CD4-positive, alpha-beta T cell treated with Interferon alpha-2 for 1 hour (primary cell): ENCODE measurements around the gene RBL1.
"Not testable (repeated sequence)": the region's sequence is repeated elsewhere in the genome, so short reads cannot be mapped to it uniquely, and the experiment has no call there.

ENCODE experiments used
- DNase-seq, 2 donors: peaks; one replicate each; pipeline ENCODE4 v3.0.0-alpha.2; 2020 to 2022

RBL1 gene

DNA sequence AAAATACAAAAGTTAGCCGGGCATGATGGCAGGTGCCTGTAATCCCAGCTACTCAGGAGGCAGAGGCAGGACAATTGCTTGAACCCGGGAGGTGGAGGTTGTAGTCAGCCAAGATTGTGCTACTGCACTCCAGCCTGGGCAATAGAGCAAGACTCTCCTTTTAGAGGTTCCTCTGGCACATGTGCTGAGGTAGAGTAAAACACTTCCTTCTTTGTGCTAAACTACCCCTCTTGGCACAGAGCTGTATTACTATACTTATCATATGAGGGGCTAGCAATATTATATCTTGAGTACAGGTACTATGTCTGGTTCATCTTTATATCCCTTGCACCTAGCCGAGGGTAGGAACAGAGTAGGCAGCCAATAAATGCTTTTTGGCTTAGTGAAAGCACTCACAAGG lies 104.1 kb downstream of the RBL1 start:
- no peak for DNase-seq

DNA sequence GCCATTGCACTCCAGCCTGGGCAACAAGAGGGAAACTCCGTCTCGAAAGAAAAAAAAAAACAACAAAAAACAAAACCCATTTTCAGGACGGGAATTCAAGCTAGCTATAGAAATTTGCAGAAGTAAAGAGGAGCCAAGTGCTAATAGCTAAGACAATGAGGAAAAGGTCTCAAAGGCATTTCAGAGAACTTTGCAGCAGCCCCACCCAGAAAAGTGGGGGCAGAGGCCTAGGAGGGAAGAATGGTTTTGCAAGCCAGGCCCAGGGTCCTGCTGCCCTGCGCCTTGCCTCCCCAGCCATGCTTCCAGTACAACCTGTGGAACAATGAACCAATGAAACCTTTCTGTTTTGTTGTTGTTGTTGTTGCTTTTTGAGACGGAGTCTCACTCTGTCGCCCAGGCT lies 106.0 kb downstream of the RBL1 start:
- DNase-seq, result no peak

DNA sequence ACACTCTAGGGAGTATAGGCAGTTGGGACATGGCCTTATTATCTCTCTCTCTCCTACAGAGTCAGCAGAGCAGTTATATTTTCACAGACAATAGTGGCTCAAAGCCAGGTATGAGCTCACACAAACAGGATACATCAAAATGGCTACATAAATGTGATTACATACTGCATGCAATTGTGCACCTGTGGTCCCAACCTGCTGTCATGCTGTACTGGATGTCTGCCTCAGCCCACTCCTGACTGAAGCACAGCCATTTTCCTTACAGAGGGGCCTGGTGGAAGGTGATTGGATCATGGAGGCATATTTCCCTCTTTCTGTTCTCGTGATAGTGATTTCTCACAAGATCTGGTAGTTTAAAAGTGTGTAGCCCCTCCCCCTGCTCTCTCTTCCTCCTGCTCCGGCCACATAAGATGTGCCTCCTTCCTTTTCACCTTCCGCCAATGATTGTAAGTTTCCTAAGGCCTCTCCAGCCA lies 107.3 kb downstream of the RBL1 start:
- DNase-seq, result peak; percentile 10 to 41

DNA sequence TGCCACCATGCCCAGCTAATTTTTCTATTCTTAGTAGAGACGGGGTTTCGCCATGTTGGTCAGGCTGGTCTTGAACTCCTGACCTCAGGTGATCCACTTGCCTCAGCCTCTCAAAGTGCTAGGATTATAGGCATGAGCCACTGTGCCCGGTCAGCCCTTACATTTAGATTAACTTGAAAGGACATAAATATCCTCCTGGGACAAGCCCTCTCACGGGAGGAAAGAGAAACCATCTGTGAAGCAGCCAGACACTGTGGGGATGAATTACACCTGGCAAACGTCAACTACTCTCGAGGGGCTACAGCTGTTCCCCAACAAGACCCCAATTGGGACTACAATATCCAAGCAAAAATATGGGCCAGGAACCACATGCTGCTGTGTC lies 111.5 kb downstream of the RBL1 start:
- no peak for DNase-seq

DNA sequence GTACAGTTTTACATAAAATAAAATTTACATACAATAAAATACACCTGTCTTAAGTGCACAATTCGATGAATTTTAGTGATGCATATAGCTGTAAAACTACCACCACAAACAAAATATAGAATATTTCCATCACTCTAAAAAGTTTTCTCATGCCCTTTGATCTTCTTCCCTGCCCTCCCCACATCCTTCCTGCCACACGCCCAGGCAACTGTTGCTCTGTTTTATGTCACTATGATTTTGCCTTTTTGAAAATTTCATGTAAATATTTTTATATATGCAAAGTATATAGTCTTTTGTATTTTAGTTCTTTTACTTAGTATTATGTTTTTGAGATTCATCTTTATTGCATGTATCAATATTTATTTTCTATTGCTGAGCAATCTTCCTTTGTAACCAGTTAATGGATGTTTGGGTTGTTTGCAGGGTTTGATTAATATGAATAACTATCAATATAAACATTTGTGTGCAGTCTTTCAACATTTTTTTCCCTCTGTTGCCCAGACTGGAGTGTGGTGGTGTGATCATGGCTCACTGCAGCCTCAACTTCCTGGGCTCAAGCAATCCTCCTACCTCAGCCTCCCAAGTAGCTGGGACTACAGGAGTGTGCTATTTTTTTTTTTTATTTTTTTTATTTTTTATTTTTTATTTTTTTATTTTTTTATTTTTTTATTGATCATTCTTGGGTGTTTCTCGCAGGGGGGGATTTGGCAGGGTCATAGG lies 120.5 kb downstream of the RBL1 start:
- peak; percentile 59 to 78 for DNase-seq

DNA sequence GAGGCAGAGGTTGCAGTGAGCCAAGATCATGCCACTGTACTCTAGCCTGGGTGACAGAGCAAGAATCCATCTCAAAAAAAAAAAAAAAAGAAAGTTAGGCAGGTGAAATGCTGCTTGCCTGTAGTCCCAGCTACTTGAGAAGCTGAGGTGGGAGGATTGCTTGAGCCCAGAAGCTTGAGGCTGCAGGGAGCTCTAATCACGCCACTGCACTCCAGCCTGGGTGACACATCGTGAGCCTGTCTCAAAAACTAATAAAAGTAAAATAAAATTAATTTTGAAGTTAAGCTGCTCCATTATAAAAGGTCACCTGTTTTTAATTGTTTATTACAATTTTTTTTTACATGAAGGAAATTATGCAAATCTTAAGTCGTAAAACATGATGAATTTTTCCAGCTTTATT lies 121.1 kb downstream of the RBL1 start:
- no peak for DNase-seq

DNA sequence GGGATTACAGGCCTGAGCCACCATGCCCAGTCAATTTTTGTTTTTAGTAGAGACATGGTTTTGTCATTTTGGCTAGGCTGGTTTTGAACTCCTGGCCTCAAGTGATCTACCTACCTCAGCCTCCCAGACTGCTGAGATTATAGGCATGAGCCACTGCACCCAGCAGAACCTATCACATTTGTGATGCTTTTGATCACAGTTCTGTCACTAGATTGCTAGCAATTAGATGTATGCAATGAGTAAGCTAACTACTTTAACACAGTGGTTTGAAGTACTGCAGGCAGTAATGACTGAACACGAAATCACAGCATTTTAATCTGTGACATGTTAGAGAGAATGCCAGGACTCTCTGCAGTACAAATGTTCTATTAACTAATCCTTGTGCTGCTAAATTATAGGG lies 124.7 kb downstream of the RBL1 start:
- DNase-seq, result no peak

DNA sequence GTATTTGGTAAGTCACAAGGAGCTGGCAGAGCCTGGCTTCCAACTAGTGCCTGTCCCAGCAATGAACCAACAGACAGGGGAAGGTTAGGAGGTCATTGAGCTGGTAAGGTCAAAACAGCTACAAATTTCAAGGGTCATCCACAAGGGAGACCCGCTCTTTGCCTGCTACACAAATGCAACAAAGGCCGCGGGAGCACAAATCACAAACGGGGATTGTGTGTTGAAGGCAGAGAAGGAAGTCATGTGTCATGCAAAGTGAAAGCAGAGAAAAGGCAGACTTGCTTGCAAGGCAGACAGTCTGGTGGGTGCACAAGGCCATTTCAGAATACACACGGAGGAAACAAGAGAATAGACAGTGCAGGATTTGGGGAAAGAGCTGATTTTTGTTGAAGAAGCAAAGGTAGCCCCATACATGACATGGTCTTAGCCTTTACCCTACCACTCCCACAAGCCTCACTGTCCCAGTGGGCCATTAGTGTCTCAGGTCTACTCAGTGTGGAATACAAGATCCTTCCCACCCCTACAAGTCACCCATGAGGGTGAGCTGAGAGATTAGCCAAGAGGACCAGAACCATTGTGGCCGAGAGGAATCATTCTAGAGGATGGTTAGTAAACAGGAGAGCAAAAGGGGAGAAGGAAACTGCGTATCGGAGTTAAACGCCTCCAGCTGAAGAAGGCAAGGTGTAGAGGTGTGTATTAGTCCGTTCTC lies 126.2 kb downstream of the RBL1 start:
- DNase-seq, result peak in 1 of 2 donors; percentile 57

DNA sequence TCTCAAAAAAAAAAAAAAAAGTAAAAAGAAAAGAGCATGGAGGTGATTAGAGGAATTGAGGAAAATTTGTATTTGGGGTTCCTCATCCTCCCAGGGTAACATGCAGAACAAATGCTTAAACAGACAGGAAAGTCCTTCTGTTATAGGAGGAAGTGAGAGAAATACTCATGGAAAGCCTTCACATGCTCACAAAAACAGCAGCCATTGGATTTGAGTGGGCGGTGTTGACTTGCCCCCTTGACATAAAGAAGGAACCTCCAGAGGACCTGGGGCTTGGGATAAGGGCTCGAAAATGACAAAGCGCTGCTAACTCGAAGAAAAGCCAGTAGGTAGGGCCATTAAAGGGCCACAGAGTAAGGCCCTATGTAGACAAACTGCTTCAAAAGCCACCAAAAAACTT lies 126.7 kb downstream of the RBL1 start:
- no peak for DNase-seq

DNA sequence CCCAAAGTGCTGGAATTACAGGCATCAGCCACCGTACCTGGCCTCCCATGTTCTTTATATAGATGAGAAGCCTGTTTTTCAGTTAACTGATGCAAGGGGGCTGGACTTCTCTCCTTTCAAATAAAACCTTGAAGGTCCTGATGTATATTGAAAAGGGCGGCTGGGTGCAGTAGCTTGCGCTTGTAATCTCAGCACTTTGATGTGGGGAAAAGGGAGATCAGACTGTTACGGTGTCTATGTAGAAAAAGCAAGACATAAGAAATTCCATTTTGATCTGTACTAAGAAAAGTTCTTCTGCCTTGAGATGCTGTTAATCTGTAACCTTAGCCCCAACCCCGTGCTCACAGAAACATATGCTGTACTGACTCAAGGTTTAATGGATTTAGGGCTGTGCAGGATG lies 128.2 kb downstream of the RBL1 start:
- DNase-seq, result peak in 1 of 2 donors; percentile 47

DNA sequence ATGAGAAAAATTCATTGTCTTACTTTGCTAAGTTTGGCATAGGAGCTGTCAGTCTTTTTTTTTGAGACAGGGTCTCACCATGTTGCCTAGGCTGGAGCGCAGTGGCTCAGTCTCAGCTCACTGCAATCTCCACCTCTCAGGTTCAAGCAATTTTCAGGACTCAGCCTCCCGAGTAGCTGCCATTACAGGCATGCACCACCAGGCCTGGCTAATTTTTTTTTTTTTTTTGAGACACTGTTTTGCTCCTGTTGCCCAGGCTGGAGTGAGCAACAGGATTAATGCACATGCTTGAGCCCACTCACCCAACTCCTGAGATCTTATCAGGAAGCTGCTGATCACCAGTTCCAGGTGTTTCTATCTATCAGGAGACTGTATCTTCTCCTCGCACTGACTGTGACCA lies 128.8 kb downstream of the RBL1 start:
- DNase-seq, result not testable (repeated sequence)

DNA sequence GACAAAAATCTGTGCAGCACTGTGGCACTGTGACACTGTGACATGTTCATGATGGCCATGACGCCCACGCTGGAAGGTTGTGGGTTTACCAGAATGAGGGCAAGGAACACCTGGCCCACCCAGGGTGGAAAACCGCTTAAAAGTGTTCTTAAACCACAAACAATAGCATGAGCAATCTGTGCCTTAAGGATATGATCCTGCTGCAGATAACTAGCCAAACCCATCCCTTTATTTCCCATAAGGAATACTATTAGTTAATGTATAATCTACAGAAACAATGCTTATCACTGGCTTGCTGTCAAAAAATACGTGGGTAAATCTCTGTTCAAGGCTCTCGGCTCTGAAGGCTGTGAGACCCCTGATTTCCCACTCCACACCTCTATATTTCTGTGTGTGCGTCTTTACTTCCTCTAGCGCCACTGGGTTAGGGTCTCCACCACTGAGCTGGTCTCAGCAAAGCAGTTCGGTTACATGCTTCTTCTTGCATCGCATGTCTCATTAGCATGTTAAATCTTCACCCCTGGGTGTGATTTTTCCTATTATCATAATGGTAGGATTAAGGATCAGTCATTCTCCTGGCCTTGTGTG lies 133.3 kb downstream of the RBL1 start:
- not testable (repeated sequence) for DNase-seq

DNA sequence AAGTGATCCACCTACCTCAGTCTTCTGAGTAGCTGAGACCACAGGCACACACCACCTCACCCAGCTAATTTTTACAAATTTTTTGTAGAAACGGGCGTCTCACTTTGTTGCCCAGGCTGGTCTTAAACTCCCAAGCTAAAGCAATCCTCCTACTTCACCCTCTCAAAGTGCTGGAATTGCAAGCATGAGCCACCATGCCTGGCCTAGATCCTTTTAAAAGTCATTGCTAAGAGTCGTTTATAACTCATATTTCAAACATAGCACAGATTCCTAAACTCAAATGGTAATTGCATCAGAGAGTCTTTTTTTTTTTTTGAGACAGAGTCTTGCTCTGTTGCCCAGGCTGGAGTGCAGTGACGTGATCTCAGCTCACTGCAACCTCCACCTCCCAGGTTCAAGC lies 136.6 kb downstream of the RBL1 start:
- no peak for DNase-seq

DNA sequence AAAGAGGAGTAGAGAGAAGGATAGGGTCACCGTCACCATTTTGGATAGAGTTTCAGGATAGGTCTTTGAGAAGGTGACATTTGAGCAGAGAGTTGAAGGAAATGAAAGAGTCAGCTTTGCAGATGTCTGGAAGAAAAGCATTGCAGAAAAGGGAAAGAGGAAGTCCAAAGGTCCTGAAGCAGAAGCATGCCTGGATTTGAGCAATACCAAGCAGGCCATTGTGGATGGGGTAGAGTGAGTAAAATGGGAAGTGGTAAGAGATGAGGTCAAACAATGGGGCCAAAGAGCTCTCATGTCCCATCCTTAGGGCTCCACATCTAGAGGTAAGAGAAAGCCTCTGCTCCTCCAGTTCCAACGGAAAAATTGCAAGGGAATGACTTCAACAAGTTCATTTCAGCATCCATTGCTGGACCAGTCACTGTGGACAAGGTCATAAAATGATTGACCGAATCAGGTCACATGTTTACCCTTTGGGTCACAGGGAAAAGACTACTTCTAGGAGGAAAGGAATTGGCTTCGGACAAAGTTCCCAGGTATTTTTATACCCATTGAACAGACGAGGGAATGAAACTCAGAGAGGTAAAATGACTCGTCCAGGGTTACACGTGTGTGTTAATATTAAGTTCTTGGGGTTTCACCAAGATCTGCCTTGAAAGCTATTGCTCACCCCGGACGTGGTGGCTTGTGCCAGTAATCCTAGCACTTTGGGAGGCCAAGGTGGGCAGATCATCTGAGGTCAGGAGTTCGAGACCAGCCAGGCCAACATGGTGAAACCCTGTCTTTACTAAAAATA lies 137.7 kb downstream of the RBL1 start:
- peak in 1 of 2 donors; percentile 42 for DNase-seq

DNA sequence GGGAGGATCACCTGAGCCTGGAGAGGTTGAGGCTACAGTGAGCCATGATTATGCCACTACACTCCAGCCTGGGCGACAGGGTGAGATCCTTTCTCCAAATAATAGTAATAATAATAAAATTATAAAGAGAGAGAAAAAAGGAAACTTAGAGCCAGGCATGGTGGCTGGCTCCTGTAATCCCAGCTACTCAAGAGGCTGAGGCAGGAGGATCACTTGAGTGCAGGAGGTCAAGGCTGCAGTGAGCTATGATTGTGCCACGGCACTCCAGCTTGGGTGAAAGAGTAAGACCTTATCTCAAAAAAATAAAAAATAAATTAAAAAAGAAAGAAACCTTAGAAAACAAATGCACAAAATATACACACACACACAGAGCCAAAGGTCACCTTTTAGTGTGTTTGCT lies 139.1 kb downstream of the RBL1 start:
- DNase-seq, result no peak

DNA sequence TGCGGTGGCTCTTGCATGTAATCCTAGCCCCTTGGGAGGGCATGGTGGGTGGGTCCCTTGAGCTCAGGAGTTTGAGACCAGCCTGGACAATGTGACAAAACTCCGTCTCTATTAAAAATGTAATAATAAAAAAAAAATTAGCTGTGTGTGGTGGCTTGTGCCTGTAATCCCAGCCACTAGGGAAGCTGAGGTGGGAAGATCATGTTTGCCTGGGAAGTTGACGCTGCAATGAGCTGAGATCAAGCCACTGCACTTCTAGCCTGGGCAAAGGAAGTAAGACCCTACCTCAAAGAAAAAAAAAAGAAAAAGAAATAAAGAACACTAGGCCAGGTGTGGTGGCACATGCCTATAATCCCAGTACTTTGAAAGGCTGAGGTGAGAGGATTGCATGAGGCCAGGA lies 139.8 kb downstream of the RBL1 start:
- DNase-seq, result no peak

DNA sequence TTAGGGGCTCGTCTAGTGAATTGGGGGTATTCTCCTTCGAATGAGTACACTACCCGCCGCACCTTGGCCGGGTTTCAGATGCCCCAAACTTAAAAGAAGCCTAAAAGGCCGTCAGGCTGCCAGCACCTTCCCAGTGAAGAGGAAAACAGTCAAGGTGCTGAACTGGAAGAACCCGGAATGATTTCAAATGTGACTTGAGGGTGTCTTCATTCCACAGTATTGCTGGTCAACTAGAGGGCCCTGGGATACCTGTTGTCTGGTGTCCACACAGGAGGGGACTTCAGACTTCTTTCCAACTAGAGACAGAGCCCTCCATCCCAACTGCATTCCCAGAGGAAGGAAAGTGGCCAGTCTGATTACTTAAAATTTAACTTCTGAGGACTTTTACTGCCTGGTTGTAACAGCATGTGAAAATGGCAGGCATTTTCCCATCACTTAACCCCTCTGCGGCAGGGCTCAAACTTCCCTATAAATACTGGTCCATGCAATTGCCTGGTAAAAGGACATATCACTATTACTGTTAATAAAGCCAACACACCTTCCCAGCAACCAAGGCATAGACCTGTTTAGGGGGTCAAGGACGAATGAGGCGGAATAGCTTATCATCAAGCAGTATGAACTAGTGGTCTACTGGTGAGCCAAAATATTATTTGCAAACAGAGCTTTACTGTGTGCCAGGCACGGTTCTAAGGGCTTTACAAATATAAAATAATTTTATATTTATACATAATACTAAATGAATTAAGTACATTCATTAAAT lies 143.6 kb downstream of the RBL1 start:
- no peak for DNase-seq

DNA sequence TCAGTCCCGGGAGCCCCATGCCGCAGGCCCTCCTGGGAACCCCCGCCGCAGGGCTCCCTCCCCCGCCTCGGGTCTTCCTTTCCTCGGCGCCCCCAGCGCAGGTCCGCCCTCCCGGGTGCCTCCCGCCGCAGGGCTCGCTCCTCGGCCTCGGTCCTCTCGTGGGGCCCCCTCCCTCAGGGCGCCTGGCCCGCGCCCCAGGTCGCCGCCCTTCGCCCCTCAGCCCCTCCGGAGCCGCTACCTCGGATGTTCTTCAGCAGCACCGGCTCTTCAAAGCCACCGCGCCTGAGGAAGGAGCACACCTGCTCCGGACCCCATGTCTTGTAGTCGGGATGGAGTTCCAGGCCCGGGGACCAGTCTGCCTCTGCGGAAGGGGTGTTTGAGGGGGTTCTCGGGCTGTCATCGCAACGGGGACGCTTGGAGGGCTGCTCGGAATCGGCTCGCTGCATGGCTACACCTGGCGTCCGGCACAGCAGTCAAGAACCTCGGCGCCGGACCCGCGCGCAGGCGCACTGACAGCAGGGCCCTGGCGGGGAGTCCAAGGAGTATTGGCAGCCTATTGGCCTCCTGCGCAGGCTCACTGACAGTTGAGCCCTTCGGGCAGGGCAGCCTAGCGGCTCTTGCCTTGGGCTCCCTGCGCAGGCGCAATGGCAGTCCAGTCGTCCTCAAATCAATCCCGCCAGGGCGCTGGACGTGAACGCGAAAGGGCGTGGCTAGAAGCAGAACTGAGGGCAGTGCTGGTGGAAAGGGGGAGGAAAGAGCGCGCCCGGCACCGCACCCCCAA lies 144.4 kb downstream of the RBL1 start, which contains the start of gene SAMHD1:
SAMHD1 (minus strand) TSS at position 511 of the 781 bp plus-strand sequence; CDS start at position 446, 65 bp downstream.
- DNase-seq, result peak; percentile 95 to 96

DNA sequence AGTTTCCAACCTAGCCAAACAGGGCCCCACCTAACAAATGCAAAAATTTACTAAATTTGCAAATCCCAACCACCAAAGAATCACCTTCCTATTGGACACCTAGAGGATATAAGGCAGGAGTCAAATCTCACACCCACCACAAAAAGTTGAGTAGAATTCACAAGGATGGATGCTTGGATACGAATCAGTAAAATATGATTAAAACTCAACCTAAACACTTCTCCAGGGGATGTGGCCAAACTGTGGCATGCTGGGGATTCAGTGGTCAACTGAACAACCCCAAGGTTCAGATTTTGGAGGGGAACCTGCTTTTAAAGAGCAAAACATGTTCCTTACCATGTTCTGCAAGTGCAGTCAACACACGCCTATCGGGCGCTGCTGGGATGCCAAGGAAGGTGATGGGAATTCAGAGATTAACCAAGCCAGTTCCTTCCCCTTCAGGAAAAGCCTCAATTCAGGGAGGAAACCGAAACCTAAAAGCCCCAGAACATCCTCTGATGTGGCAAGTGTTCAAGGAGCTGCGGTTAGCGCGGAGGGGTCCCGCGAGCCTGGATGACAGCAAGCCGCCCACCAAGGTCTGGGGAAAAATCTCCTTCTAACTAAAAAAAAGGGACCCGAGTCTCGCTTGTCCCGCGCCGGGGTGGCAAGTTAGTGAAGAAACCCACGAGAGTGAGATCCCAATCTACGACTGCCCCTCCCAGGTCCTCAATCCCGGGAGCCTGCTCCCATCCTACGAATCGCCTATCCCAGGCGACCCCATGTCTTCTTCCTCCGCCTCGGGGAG lies 145.2 kb downstream of the RBL1 start:
- peak; percentile 81 to 88 for DNase-seq
